Stimulated activated naive CD8-positive, alpha-beta T cell treated with anti-CD3 and anti-CD28 coated beads, Interleukin-15, Interleukin-2, amounts not matched to agents 100 ng/mL and 50 ng/mL, for 24 hours (primary cell): ENCODE results near the gene PAXX.
A peak's percentile ranks its signal among the peaks of the same experiment; 100 is the strongest.

Experiments used
- H3K27ac Mint-ChIP-seq: one replicate; pipeline ENCODE4 v1.8.0; 2021; ENCODE audit warnings: mild to moderate bottlenecking, mixed read lengths
- H3K27me3 Mint-ChIP-seq: one replicate; pipeline ENCODE4 v1.8.0; 2021; ENCODE audit warnings: mixed read lengths
- H3K36me3 Mint-ChIP-seq: one replicate; pipeline ENCODE4 v1.8.0; 2021; ENCODE audit warnings: low read depth, mixed read lengths
- H3K4me1 Mint-ChIP-seq: one replicate; pipeline ENCODE4 v1.8.0; 2021; ENCODE audit warnings: low read depth, mixed read lengths
- H3K4me3 Mint-ChIP-seq: one replicate; pipeline ENCODE4 v1.8.0; 2021; ENCODE audit warnings: mild to moderate bottlenecking, mixed read lengths
- H3K9me3 Mint-ChIP-seq: one replicate; pipeline ENCODE4 v1.8.0; 2021; ENCODE audit warnings: mixed read lengths

The PAXX gene

DNA sequence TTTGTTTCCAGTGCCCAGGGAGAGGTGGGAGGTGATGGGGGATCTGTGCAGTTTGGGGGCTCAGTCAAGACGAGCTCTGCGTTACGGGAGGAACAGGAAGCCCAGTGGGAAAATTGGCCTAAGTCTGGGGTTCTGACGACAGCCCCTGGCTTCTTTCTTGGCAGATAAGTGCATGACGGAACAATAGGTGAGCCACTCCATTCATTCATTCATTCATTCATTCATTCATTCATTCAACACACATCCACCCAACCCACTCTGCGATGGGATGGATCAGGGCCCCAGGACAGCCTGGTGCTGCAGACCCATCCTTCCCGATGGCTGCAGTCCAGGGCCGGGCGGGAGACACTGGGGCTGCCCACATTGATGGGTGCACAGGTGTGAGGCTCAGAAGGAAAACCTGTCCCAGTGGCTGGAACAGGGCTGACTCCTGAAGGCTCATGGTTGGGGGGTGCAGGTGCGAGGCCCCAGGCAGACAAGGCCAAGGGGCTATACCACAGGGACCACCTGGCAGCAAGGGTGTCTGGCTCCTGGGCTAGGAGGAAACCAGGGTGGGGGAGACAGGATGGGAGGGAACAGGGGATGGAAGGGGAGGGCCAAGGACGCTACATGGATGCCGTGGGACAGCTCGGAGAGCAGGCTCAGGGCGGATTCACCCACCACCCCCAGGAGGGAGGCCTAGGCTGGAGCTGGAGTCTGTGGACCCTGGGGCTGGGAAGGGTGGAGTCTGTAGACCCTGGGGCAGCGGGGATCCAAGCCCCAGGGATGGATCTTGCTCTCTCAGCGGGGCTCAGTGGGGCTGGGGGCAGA, 11.3 kb upstream of the PAXX start:
- H3K27ac Mint-ChIP-seq: no peak overlapping the region
- H3K36me3 Mint-ChIP-seq: no peaks in the 10 kb centered on the region
- no peaks in the 10 kb centered on the region for H3K9me3 Mint-ChIP-seq
- H3K4me3 Mint-ChIP-seq: no peak overlapping the region
- H3K4me1 Mint-ChIP-seq: peaks cover 6% of the 10 kb centered on the region
- H3K27me3 Mint-ChIP-seq: peaks cover 6% of the 10 kb centered on the region

DNA sequence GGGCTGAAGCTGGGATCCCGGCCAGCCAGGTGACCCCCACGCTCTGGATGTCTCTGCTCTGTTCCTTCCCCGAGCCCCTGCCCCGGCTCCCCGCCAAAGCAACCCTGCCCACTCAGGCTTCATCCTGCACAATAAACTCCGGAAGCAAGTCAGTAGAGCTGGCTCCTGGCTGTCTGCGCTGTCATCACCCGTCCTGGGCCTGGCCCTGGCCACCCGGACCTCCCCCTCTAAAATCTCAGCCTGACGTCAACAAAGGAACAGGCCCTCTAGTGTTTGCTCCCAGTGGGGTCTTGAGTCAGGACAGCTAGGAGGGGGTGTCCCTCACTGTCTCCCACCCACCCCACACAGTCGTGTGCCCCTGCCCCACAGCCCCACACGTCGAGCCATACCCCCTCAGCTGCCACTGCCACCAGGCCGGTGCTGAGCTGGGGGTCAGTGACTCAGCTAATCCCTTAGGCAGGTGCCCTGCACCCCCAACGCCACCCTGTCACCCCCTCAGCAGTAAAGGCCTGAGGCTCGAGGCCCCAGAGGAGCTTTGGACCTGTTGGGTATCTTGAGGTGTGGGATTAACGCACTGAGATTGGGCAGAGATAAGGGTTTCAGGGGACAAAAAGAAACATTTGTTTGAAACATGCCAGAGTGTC, 10.5 kb upstream of the PAXX start:
- Mint-ChIP-seq H3K36me3 (no peaks in the 10 kb centered on the region), H3K27ac (no peak overlapping the region), H3K4me1 (no peaks in the 10 kb centered on the region), H3K4me3 (no peak overlapping the region), H3K9me3 (no peaks in the 10 kb centered on the region), H3K27me3 (peaks cover 12% of the 10 kb centered on the region)

DNA sequence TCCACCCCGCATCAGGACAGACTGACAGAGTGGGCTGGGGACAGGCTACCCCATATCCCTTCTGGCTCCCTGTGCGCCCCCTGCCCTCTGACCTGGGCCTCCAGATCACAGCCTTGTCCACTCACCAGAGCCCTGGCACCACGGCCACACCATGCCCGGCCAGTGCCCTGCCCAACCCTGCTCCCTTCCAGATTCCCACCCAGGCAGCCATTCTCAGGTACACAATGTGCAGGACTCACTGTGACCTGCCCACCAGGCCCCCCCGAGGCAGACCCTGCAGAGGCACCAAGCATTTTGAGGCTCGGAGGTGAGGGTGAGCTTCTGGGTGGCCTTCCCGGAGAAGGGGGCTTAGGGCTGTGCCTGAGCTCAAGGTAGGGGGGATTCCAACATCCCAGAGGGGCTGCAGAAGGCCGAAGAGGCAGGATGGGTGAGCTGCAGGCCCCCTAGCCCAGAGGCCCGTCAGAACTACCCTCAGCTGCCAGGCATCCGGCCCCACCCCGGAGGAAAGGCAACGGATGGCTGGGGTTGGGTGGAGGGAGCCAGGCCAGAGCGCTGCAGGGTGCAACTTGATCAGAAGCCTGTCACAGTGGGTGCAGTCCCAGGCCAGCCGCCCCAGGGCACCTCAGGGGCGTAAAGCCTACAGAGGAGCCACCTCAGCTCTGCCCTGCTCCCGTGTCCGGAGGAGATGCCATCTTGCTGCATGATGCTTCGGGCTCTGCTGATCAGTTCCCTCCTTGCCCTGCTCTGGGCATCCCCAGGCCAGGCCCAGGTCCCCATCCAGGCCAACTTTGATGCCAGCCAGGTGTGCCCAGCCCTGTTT, 9.8 kb upstream of the PAXX start, which contains the start of gene LCNL1:
Gene LCNL1, plus strand, starts transcription at position 762 of the 820 bp plus-strand sequence. CDS start 594 bp downstream, outside the sequence.
- Mint-ChIP-seq H3K27ac (no peak within 1 kb of the TSS), H3K4me3 (no peak within 1 kb of the TSS), H3K4me1 (no peaks in the 10 kb centered on the region), H3K27me3 (peaks cover 15% of the 10 kb centered on the region), H3K36me3 (no peaks in the 10 kb centered on the region), H3K9me3 (no peaks in the 10 kb centered on the region)

DNA sequence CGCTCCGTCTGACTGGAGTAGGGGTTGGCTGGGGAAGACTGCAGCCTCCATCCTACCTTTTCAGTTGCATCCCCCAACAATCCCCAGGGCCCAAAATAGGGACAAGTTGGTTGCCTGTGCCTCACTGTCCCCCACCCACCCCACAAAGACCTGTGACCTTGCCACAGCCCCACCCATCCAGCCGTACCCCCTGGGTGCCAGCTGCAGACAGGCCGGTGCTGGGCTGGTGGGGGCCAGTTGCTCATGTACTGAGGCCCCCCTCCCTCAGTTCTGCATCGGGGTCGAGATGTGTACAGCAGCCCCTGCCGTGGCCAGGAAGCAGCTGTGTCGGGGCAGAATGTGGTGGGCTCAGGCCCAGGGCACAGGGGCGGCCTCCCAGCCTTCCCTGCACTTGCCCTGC, 9.1 kb upstream of the PAXX start:
- no peaks in the 10 kb centered on the region for H3K9me3 Mint-ChIP-seq
- no peak overlapping the region for H3K4me3 Mint-ChIP-seq
- H3K27ac Mint-ChIP-seq: no peak overlapping the region
- H3K27me3 Mint-ChIP-seq: peaks cover 20% of the 10 kb centered on the region
- H3K36me3 Mint-ChIP-seq: no peaks in the 10 kb centered on the region
- H3K4me1 Mint-ChIP-seq: no peaks in the 10 kb centered on the region

DNA sequence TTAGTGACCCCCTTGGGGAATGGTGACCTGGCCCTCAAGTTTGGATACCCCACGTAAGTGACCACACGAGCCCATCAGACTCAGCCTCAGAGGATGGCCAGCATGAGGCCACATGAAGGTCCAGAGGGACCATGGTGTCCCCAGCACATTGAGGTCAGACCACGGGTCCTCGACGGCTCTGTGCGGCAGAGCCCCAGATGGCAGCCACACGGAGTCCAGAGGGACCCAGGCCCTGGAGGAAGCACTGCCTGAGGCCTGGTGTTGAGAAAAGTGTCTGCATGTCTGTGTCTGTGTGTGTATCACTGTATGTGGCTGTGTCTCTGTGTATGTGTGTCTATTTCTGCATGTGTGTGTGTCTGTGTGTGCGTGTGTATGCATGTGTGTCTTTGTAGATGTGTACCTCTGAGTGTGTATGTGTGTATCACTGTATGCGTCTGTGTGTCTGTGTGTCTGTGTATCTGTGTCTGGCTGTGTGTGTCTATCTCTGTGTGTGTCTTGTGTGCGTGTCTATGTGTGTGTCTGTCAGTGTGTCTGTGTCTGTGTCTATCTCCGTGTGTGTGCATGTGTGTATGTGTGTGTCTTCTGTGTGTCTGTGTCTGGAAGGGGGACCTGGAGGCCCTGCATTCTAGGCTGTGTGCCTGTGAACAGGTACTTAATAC, 8.4 kb upstream of the PAXX start:
- H3K27ac Mint-ChIP-seq: no peak overlapping the region
- no peak overlapping the region for H3K4me3 Mint-ChIP-seq

DNA sequence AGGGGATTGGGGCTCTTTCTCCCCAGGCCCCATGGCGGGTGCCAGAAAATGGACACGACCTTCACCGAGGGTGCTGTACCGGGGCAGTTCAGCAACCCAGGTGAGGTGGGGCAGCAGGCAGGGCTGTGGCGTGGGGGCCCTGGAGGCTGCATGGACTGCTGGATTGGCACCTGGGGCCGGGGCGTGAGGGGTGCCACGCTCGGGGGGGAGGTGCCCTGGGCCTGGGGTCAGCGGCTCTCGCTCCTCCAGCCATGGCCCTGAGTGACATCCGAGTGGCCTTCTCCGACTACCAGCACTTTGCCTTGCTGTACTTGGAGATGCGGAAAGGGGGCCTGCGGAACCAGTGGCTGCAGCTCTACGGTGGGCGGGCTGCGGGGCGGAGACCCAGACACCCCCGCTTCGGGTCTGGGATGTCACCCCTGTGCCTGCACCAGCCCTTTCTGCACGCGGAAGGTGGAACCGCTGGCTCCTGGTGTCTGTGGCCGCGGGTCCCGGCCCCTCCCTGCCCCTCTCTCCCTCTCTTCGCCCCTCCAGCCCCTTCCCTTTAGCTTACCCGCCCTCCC, 7.7 kb upstream of the PAXX start:
- H3K27me3 Mint-ChIP-seq: peaks cover 20% of the 10 kb centered on the region
- H3K4me1 Mint-ChIP-seq: no peaks in the 10 kb centered on the region
- no peaks in the 10 kb centered on the region for H3K9me3 Mint-ChIP-seq
- H3K36me3 Mint-ChIP-seq: no peaks in the 10 kb centered on the region
- no peak overlapping the region for H3K4me3 Mint-ChIP-seq
- no peak overlapping the region for H3K27ac Mint-ChIP-seq

More for the DNA sequence above, 8.4 kb upstream of the PAXX start:
- H3K9me3 Mint-ChIP-seq: no peaks in the 10 kb centered on the region
- no peaks in the 10 kb centered on the region for H3K36me3 Mint-ChIP-seq
- H3K4me1 Mint-ChIP-seq: no peaks in the 10 kb centered on the region
- peaks cover 20% of the 10 kb centered on the region for H3K27me3 Mint-ChIP-seq

DNA sequence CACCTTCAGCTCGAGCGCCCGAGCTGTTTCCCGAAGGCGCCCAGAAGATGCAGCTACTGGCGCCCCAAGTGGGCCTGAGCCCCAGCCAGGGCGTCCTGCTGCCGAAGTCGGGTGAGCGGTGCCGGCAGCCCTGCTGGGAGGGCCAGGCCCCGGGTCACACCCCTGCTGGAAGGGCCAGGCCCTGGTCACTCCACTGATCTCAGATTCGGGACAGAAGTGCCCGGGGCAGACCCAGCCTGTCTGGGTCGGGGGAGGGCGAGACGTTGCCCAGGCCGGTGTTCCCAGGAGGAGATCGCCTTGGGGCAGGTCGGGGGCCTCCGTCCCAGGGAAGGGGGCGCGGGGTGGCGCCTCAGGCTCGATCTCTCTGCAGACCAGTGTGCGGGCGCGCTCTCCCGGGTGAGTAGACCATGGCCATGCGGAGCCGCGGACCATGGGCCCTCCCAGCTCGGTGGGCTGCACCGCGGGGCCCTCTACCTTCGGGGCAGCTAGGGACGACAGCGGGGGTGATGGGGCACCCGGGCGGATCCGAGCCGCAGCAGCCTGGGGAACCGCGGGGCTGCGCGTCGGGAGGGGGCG, 7.1 kb upstream of the PAXX start:
- Mint-ChIP-seq H3K27ac (no peak overlapping the region), H3K4me3 (no peak overlapping the region), H3K9me3 (no peaks in the 10 kb centered on the region), H3K4me1 (no peaks in the 10 kb centered on the region), H3K36me3 (no peaks in the 10 kb centered on the region), H3K27me3 (peaks cover 20% of the 10 kb centered on the region)

DNA sequence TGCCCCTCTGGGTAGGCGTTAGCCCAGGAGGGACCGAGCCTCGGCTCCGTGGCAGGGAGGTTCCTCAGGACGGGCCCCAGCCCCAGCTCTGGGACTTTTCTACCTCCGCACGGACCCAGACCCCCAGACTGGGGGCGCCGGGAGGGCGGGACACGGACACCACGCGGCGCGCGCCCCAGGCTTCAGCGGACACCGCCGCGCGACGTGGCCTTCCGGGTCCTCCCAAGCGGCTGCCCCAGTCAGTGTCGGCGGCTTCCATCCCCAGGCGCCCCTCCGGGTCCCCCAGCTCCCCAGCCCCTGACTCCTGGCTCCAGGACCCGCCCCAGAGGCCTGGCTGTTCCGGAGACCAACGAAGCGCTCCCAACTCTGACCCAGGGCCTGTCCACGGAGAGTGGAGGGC, 6.4 kb upstream of the PAXX start:
- no peak overlapping the region for H3K27ac Mint-ChIP-seq
- H3K36me3 Mint-ChIP-seq: no peaks in the 10 kb centered on the region
- no peak overlapping the region for H3K4me3 Mint-ChIP-seq
- H3K4me1 Mint-ChIP-seq: no peaks in the 10 kb centered on the region
- H3K9me3 Mint-ChIP-seq: no peaks in the 10 kb centered on the region
- H3K27me3 Mint-ChIP-seq: peaks cover 20% of the 10 kb centered on the region

DNA sequence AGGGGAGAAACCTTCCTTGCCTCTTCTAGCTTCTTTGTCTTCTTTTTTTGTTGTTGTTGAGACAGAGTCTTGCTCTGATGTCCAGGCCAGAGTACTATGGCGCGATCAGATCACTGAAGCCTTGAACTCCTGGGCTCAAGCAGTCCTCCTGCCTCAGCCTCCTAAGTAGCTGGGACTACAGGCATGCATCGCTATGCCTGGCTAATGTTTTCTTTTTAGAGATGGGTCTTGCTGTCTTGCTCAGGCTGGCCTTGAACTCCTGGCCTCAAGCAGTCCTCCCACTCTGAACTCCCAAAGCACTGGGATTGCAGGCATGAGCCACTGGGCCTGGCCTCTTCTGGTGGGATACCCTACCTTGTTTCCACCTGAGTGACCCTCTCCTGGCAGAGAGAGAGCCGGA, 3.4 kb upstream of the PAXX start:
- Mint-ChIP-seq H3K4me3 (no peak overlapping the region), H3K4me1 (peaks cover 14% of the 10 kb centered on the region), H3K27ac (no peak overlapping the region), H3K9me3 (no peaks in the 10 kb centered on the region), H3K27me3 (peaks cover 17% of the 10 kb centered on the region), H3K36me3 (no peaks in the 10 kb centered on the region)

DNA sequence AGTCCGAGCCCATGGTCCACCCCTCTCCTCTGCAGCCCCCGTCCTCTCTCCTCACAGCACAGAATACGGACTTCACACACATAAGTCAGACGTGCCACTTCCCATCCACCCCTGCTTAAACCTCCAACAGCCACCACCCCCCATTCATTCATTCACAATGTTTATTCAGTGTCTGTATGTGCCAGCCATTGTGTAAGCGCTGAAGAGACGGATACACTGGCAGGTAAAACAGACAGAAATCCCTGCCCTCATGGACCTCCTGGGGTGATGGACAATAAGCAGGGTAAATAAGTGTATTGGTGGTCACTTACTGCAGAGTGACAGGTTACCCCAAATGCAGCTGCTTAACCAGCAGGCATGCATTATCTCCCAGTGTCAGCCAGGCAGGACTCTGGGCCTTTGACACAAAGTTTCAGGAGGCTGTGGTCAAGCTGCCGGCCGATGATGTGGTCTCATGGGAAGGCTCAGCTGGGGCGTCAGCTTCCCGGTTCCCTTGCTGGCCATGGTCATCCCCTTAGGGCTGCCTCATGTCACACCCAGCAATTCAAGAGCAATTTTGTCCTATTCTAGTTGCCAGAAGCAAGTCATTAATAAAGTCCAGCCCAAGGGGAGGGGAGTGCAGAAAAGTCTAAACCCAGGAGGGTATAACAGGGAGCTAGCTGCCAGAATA, 1.8 kb upstream of the PAXX start:
- Mint-ChIP-seq H3K4me3 (no peak overlapping the region), H3K9me3 (no peaks in the 10 kb centered on the region), H3K27me3 (peaks cover 14% of the 10 kb centered on the region), H3K4me1 (peaks cover 16% of the 10 kb centered on the region), H3K27ac (no peak overlapping the region), H3K36me3 (no peaks in the 10 kb centered on the region)

DNA sequence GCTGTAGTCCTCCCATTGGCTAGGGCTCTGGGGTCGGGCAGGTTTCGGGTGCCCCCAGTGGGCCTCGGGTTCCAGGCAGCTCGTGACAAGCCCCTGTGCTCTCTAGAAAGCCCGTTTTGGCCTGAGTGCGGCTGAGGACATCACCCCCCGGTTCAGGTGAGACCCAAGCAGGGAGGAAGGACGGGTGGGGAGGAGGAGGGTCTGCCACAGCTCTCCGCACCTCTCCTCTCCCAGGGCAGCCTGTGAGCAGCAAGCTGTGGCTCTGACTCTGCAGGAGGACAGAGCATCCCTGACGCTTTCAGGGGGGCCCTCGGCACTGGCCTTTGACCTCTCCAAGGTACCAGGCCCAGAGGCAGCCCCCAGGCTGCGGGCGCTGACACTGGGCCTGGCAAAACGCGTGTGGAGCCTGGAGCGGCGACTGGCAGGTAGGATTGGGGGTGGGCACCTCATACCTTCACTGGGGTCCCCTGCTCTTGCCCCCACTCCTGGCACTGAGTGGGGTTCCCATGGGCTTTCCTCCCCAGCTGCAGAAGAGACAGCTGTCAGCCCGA, 672 bp downstream of the PAXX start:
- Mint-ChIP-seq H3K36me3 (no peaks in the 10 kb centered on the region), H3K27me3 (peaks cover 2% of the 10 kb centered on the region), H3K27ac (peak overlapping the region; percentile 70), H3K9me3 (no peaks in the 10 kb centered on the region), H3K4me1 (peaks cover 32% of the 10 kb centered on the region), H3K4me3 (peak overlapping the region; percentile 85)

DNA sequence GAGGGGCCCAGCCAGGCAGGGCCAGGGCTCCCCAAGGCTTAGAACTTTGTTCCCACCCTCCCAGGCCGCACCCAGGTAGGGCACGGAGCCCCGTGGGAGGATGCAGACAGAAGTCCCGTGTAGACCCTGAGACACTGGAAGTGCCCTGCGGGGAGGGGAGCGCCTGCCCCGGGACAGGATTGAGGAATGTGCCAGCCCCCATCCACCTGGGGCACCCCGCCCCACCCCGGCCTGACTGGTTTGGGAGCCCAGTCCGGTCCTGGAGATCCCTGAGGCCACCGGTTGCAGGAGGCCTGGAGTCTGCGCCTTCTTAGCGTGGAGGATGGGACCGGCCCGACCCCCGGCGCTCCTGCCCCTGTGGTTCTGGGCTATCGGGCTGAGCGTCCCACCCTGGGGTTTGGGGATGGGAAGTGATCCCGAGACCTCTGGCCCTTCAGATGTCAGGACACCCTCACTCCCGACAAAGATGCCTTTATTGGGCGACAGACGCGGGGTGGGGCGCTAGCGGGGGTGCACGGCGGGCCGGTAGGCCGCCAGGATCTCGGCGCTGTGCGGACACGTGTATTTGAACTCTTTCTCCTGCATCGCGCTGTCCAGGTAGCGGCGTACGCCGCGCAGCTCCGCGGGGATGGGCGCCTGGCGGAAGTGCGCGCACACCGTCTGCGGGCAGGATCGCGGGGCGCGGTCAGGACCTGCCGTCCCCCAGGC, 2.1 kb downstream of the PAXX start:
- no peaks in the 10 kb centered on the region for H3K9me3 Mint-ChIP-seq
- no peak overlapping the region for H3K4me3 Mint-ChIP-seq
- no peaks in the 10 kb centered on the region for H3K36me3 Mint-ChIP-seq
- H3K27me3 Mint-ChIP-seq: no peaks in the 10 kb centered on the region
- peaks cover 43% of the 10 kb centered on the region for H3K4me1 Mint-ChIP-seq
- H3K27ac Mint-ChIP-seq: no peak overlapping the region

DNA sequence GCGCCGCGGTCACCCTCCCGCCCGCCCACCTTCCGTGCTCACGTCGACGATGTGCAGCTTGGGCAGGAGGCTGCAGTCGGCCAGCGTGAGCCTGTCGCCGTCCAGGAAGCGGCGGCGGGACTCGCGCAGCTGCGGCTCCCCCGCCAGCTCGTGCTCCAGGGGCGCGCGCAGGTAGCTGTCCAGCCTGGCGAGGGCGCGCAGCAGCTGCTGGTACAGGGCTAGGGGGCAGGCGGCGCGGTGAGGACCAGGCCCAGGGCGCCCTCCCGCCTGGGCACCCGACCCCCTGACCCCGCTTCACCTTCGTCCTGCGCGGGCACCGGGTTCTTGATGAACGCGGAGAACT, 2.6 kb downstream of the PAXX start:
- H3K27me3 Mint-ChIP-seq: no peaks in the 10 kb centered on the region
- no peaks in the 10 kb centered on the region for H3K36me3 Mint-ChIP-seq
- no peak overlapping the region for H3K4me3 Mint-ChIP-seq
- H3K4me1 Mint-ChIP-seq: peaks cover 46% of the 10 kb centered on the region
- no peak overlapping the region for H3K27ac Mint-ChIP-seq
- no peaks in the 10 kb centered on the region for H3K9me3 Mint-ChIP-seq
